IPS DF 4.7 (cell line): ENCODE results near the gene FAM13A.

Source experiments
- DNase-seq: peaks from one replicate; pipeline ENCODE4 v3.0.0-alpha.2; 2013; ENCODE audit warnings: low spot score; ENCODE audit errors: extremely low read depth

Gene FAM13A

GRCh38 chr4:88816360-88816759, 240.6 kb downstream of the FAM13A start:
- DNase-seq = no peak

GRCh38 chr4:88814043-88814617, 242.9 kb downstream of the FAM13A start:
- DNase-seq = no peak

GRCh38 chr4:88813013-88813412, 244.0 kb downstream of the FAM13A start:
- DNase-seq = no peak

GRCh38 chr4:88812420-88812819, 244.6 kb downstream of the FAM13A start:
- no peak for DNase-seq

GRCh38 chr4:88811904-88812303, 245.1 kb downstream of the FAM13A start:
- no peak for DNase-seq

GRCh38 chr4:88810325-88810724, 246.7 kb downstream of the FAM13A start:
- no peak for DNase-seq

GRCh38 chr4:88809576-88810219, 247.3 kb downstream of the FAM13A start:
- no peak for DNase-seq

GRCh38 chr4:88809101-88809500, 247.9 kb downstream of the FAM13A start:
- no peak for DNase-seq

GRCh38 chr4:88807499-88807898, 249.5 kb downstream of the FAM13A start:
- no peak for DNase-seq

- no peak for DNase-seq
Measured at GRCh38 chr4:88804234-88804633, 252.8 kb downstream of the FAM13A start.

GRCh38 chr4:88803600-88804096, 253.3 kb downstream of the FAM13A start:
- DNase-seq = no peak

- no peak for DNase-seq
Measured at GRCh38 chr4:88802585-88803286, 254.2 kb downstream of the FAM13A start.

- DNase-seq = no peak
Measured at GRCh38 chr4:88802138-88802537, 254.8 kb downstream of the FAM13A start.

GRCh38 chr4:88799900-88800299, 257.1 kb downstream of the FAM13A start:
- no peak for DNase-seq

GRCh38 chr4:88797725-88798124, 259.3 kb downstream of the FAM13A start:
- DNase-seq = no peak

- DNase-seq = no peak
Measured at GRCh38 chr4:88796545-88796944, 260.4 kb downstream of the FAM13A start.

- DNase-seq = no peak
Measured at GRCh38 chr4:88794952-88795351, 262.0 kb downstream of the FAM13A start.

- DNase-seq = no peak
Measured at GRCh38 chr4:88794087-88794690, 262.8 kb downstream of the FAM13A start.

GRCh38 chr4:88793475-88793874, 263.5 kb downstream of the FAM13A start:
- DNase-seq = no peak

- no peak for DNase-seq
Measured at GRCh38 chr4:88792821-88793220, 264.2 kb downstream of the FAM13A start.

GRCh38 chr4:88792268-88792781, 264.7 kb downstream of the FAM13A start:
- DNase-seq = no peak

- DNase-seq = no peak
Measured at GRCh38 chr4:88791274-88791673, 265.7 kb downstream of the FAM13A start.
